ENCODE measurements around the gene CYP51A1.
"Not testable (repeated sequence)": the region's sequence is repeated elsewhere in the genome, so short reads cannot be mapped to it uniquely, and the experiment has no call there.

The CYP51A1 gene

DNA sequence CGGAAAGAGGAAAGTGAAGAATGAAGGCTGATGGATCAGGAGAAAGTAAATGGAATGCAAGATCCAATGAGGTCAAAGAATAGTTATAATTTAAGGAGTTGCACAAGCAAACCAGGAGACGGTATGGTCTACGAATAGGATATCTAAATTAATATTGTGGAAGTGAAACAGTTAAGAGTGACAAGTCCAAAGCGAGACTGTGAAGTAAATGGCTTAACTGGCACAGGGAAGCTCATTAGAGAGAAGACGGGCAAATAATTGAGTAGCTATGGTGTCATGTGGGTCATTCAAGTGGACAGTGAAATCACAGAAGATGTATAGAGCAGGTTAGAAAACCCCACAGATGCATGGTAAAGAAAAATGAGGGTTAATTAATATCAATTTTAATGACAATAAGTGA is 3.2 kb downstream of the CYP51A1 start:
- no peak for DNase-seq

DNA sequence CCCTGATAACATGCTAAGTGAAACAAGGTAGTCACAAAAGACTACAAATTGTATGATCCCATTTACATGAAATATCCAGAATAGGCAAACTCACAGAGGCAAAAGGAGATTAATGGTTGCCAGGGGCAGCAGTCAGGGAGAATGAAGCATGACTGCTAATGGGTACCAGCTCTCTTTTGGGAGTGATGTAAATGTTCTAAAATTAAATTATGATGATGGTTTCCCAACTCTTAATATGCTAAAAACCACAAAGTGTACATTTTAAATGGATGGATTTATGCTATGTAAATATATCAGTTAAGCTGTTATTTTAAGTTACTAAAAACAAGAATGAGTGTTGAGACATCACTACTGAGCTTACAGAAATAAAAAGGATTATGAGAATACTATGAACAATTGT is 12.6 kb downstream of the CYP51A1 start:
- peak; percentile 3 for DNase-seq

- no peak for DNase-seq
Observed at GRCh38 chr7:92119213-92119759, 15.0 kb downstream of the CYP51A1 start.

GRCh38 chr7:92116949-92117348 is 17.3 kb downstream of the CYP51A1 start:
- no peak for DNase-seq

DNA sequence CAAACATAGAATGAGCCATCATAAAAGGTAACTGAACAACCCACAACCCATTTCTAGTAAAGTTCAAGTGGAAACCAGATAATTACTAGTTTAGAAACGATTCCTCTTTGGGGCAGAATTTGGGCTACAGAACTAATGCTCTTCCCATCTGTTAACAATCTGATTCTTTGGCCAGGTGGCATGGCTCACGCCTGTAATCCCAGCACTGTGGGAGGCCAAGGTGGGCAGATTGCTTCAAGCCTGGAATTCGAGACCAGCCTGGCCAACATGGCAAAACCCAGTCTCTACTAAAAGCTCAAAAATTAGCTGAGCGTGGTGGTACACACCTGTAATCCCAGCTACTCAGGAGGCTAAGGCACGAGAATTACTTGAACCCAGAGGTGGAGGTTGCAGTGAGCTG is 18.5 kb downstream of the CYP51A1 start:
- DNase-seq = no peak

DNA sequence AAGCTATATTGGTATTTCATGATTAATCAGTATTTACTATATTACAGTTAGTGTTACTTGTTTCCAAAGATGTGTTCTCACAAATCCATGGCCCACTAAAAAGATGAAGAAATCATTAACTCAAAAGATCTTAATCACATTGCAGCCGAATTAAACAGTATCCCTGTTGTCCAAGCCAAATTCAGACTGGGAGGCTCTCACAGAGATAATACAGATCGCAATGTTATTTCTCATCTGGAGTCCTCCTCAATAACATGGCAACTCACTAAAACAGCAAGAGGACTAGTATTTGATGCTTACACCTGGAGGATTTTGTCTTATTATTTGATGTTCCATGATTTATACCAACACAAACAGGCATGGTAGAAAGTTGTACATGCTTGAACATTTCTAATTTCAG is 23.4 kb downstream of the CYP51A1 start:
- no peak for DNase-seq

DNA sequence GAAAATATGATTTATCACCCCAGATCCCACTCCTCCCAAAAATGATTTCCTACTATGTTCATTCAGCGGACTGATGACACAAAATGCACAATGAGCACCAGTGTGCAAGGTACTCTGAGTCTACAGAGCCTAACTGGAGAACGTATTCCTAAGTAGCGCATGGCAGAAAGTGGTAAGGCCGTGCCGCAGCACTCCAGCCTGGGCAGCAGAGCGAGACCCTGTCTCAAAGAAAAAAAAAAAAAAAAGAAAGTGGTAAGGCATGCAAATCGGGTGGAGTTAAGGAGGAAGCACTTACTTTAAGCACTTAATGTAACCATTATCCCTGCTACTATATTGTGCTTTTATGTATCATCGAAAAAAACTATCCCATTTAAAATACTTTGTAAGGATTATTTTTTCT is 25.5 kb downstream of the CYP51A1 start:
- no peak for DNase-seq

DNA sequence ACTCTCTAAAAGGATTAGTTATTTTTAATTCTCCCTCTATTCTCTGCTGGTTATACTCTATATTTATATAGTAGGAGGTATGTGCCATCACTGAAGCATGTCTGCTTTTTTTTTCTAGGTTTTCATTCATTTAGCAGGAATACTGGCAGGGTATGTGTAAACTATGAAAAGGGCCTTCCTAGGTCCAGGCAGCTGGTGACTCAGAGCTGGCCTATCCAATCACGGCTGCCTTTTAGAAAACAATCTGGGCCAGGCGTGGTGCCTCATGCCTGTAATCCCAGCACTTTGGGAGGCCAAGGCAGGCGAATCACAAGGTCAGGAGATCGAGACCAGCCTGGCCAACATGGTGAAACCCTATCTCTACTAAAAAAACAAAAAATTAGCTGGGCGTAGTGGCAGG is 31.4 kb downstream of the CYP51A1 start:
- peak; percentile 32 for DNase-seq

DNA sequence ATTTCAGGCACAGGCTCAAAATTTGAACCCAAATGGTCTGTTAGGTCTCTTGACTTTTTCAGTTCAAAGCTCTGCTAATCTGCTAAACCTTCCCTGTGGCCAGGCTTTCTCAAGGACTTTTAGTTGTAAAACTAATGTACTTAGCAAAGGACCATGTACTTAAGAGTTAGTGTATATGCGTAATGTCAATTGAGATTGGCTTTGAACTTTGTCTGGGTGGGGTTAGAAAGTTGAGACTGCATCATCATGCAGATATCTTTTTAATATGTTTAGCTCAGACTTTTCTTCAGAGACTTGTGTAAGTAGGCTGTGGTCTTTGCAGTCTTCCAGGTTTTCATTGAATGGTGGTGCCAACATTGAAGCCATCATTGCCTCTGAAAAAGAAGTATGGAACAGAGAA is 33.7 kb downstream of the CYP51A1 start:
- DNase-seq = no peak

GRCh38 chr7:92095380-92095779 is 38.9 kb downstream of the CYP51A1 start:
- no peak for DNase-seq

DNA sequence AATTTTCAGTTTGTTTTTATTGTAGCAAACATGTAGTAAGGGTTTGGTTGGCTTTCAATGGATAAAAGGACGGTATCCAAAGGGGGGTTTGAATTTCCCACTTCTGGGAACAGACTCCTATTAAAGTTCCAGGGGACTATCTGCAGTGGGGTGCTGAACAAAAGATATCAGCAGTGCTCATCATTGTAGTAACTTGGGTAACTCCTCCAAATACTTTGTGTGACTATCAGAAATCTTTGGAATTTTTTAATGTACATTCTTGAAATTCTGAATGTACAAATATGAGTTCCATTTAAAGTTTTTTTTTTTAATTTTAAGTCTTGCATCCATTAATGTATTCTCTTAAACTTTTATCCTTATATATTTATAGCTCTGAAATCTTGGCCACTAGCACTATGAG is 42.1 kb downstream of the CYP51A1 start:
- DNase-seq = peak; percentile 39

DNA sequence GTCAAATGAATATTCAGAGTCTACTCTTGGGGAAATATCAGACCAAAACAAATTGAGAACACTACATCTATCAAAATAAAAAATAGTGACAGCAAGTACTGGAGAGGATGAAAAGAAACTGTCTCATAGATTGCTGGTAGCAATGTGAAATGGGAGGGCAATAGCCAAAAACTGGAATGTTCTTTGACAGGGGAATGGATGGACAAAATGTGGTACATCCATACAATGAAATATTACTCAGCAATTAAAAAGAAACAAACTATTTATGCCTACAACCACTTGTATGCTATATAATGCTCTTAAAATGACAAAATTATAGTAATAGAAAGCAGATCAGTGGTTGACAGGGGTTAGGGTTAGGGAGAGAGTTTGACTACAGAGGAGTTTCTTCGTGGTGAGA is 46.0 kb downstream of the CYP51A1 start:
- no peak for DNase-seq

GRCh38 chr7:92083922-92084321 is 50.4 kb downstream of the CYP51A1 start:
- not testable (repeated sequence) for DNase-seq

DNA sequence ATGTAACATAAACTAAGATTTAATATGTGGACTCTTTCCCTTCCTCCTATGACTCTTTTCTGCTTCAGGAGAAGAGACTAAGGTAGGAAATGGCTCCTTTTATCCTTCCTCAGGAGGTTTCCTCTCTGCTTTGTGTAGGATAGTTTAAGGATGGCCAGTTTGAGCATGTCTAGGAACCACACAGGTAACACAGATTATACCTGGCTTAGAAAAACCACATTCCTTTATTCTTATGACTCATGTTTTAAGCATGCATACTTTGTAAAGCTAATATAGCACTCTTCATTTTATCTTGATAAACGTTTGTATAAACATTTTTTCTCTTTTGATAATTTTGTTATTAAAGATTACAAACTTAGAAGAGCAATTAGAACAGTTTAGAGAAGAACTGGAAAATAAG is 57.8 kb downstream of the CYP51A1 start:
- no peak for DNase-seq

- no peak for DNase-seq
Observed at GRCh38 chr7:92075455-92076158, 58.7 kb downstream of the CYP51A1 start.

- no peak for DNase-seq
Observed at GRCh38 chr7:92072708-92073107, 61.6 kb downstream of the CYP51A1 start.

GRCh38 chr7:92072121-92072520 is 62.2 kb downstream of the CYP51A1 start:
- no peak for DNase-seq

DNA sequence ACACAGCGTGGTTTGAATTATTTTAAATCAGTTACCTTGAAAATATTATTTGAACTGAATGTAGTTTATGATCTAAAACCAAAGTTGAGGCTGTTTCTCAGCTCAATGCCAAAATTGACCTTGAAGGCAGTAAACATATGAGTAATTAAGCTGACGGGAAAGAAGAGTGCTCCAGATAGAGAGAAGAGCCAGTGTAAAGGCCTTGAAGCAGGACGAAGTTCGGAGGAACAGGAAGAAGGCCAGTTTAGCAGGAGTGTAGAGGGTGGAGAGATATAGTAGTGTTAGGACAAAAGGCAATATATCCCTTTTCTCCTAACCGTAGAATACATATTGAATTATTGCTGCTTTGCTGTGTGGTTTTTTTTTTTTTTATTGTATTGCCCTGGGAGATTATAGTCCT is 63.2 kb downstream of the CYP51A1 start:
- DNase-seq = no peak

GRCh38 chr7:92064438-92065029 is 69.7 kb downstream of the CYP51A1 start:
- DNase-seq = no peak

All from fibroblast of skin of back (primary cell).